GM18868 (cell line): Measurements from ENCODE around the gene COX8C.

Experiments
- ATAC-seq: cut with Tn5 transposase; IDR thresholded peaks from one replicate; pipeline ENCODE4 v1.9.1; 2021; ENCODE audit warnings: mild to moderate bottlenecking, moderate library complexity; ENCODE audit not compliant: unreplicated experiment

The COX8C gene

GRCh38 chr14:93346926-93347721 is at the start of gene COX8C:
COX8C (plus strand) TSS chr14:93347182; CDS start chr14:93347269, 87 bp downstream.
- ATAC-seq, result no peak

DNA sequence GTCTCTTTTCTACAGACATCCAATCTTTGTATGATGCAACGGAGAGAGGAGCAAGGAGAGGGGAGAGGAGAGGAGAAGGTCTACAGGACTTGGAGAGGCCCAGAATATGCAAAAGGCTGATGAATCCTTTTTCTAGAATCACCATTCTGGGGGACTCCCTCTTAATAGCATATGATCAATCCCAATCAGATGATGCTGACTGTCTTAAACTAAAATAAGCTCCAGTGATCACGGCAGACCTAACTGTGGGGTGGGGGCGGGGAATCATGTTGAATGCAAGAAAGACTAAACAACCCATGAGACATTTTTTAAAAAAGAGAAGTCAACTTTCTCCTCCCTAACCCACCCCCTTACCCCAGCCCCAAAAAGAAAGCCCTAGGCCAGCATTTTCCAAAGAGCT is 47.6 kb upstream of the COX8C start:
- no peak for ATAC-seq

DNA sequence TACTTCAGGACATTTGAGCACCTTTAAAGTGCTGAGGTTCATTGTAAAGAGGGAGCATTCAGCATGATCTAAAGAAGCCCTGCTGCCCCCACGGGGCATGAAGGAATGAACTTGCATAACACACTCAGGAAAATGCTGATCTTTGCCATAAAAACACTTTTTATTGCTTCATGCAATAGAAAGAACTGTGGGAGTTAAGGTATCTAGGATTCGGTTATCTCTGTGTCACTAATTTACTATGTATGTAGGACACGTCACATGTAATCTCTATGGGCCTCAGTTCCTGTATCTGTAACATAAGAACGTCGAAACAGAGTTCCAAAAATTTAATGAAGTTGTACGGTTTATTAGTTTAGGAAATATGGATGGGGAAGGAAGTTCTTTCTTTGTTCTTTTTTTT is 47.1 kb upstream of the COX8C start:
- no peak for ATAC-seq

GRCh38 chr14:93301821-93302447 is 45.0 kb upstream of the COX8C start:
- no peak for ATAC-seq

DNA sequence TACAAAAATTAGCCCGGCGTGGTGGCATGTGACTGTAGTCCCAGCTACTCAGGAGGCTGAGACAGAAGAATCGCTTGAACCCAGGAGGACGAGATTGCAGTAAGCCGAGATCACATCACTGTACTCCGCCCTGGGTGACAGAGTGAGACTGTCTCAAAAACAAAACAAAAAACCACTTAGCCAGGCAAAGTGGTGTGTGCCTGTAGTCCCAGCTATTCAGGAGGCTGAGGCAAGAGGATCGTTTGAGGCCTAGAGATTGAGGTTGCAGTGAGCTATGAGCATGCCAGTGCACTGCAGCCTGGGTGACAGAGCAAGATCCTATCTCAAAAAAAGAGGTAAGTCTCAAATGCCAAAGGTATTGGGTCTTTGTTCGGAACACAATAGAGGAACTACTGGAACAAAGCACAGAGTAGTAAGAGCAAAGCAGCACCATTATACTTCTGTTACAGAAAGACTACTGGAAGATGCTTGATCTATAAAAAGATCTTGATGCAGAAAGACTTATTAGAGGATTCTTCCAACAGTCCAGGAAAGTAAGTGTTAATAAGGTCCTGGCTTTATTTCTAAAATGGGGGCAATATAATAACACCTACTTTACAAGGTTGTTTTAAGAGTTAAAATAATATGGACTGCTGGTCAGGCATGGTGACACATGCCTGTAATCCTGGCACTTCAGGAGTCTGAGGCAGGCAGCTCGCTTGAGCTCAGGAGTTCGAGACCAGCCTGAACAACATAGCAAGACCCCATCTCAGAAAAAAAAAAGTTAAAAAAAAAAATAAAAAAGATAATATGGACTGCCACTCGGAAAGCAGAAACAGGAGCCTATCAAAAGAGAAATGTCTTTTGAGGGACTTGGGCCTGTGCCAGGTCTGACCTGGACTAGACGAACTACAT is 44.0 kb upstream of the COX8C start:
- no peak for ATAC-seq

GRCh38 chr14:93303659-93304058 is 43.3 kb upstream of the COX8C start:
- no peak for ATAC-seq

DNA sequence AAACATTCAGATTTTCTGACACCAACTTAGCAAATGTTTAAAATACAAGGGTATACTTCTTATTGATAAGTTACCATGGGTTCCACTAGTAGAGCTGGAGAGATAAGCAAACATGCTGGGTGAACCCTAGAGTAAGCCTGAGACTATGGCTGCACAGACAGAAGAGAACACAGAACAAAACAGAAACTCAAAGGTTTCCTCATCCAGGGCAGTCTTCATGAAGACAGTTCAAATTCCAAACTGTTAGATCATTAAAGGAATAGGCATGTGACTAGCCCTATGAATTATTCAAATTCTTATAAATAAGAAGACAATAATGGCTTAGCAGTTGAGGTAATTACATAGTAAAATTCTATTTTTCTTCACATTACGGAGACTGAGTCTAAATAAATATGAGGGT is 42.2 kb upstream of the COX8C start:
- no peak for ATAC-seq

DNA sequence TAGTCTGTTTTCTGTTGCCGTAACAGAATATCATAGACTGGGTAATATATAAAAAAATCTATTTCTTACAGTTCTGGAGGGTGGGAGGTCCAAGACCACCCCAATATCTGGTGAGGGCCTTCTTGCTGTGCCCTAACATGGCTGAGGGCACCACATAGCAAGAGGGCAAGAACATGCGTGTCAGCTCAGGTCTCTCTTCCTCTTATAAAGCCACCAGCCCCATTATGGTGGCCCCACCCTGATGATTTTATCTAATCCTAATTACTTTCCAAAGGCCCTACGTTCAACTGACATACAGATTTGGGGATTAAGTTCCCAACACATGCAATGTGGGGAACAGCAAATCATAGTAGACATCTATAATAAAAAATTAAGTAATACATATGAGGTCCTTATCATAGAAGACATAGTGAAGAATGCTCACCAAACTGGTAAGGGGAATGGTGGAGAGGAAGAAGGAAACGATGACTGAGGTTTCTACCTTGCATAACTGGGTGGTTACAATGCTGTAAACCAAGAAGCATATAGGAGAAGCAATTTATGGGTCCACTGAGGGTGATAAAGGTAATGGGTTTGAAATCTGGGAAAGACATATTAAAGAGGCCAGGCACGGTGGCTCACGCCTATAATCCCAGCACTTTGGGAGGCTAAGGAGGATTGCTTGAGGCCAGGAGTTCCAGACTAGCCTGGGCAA is 41.1 kb upstream of the COX8C start:
- ATAC-seq, result no peak

- no peak for ATAC-seq
Measured at GRCh38 chr14:93306812-93307211, 40.2 kb upstream of the COX8C start.

- no peak for ATAC-seq
Measured at GRCh38 chr14:93308686-93309345, 38.2 kb upstream of the COX8C start.

DNA sequence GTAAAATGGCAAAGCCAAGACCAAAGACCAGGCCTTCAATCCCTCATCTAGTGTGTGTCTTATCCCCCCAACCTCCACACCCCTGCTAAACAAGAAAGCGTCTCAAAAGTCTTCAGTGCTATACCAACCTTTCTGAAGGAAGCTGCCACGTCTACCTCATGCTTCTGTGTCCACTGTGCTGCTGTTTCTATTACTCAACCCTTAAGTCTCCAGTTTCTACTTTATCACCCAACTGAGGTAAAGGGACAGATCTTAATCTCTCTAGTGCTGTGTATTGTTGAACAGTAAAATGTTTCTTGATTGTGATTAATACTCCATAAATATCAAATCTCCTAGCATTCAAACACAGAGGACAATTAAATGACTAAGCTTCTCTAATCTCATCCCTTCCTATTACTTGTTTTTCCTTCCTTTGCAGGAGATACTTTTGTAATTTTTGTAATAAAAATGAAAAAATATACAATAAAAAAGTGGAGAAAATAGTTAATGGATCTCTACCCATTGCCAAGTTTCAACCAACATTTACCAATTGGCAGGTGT is 37.5 kb upstream of the COX8C start:
- ATAC-seq, result no peak

DNA sequence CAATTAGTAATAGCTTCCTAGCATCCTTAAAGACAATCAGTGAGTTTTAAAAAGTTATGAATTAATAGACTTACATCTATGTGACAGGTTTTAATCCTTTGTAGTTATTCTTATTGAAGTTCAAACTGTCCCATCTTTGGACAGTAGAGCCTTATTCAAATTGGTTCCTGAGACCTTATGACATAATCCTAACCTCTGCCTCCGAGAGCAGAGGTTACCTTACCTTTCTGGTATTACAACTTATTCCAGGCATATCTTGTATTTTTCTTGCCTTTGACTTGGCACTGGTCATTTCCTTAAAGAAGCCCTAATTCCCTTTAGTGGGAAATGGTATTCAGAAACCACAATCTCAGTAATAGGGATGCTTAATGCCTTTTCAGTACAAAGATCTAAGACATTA is 35.9 kb upstream of the COX8C start:
- ATAC-seq, result no peak

- no peak for ATAC-seq
Measured at GRCh38 chr14:93315575-93315974, 31.4 kb upstream of the COX8C start.

DNA sequence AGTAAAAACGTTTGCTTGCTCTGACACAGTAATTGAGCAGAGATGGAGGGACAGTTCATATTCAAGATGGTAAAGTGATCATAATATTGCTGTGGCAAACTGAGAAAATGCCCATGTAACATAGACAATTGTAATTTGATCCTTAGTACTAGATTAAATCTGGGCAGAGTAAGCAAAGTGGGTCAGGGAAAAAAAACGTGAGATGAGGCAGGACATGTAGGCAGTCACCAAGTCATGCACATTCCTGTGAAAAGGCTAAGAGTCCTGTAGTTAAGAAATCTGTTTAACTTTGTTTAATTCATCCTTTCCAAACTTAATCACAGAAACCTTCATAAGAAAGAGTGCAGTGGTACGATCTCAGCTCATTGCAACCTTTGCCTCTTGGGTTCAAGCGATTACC is 30.3 kb upstream of the COX8C start:
- no peak for ATAC-seq

- ATAC-seq, result no peak
Measured at GRCh38 chr14:93317210-93317874, 29.6 kb upstream of the COX8C start.

DNA sequence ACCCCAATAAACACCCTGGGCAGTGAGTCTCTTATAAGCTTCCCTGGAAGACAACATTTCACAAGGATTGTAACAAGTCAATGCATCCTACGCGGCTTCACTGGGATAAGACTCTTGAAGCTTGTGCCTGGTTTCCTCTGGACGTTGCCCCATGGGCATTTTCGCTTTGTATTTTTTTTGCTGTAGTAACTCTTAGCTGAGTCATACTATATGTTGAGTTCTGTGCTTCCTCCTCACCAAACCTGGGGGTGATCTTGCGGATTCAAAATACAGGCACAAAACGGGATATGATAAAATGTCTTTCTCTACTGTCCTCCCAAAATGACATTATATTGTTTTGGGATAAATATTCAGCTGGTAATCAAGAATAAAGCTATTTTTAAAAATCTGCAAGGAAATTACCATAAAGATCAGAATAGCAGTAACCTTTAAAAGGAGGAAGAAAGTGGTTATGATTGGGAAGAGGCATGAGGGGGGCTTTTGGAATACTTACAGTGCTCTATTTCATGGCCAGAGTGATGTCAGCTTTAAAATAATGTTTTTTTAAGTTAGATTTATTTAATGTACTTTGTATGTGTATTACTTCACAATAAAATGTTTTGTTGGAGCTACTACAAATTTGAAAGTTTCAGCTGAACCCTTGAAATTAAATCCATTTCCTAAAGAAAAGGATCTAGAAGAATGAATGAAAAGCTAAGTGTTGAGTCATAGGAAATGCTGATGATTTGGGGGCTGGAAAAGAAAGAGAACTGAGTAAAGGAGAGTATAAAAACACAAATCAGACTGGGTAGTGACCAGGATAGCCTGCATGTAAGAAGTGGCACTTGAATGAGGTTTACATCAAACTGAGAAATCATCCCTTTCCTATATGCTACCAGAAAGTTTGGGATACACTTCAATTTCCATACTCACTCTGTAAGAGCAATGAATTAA is 28.8 kb upstream of the COX8C start:
- no peak for ATAC-seq

- ATAC-seq, result no peak
Measured at GRCh38 chr14:93318927-93319326, 28.1 kb upstream of the COX8C start.

- peak; percentile 38 for ATAC-seq
Measured at GRCh38 chr14:93319494-93319893, 27.5 kb upstream of the COX8C start.

DNA sequence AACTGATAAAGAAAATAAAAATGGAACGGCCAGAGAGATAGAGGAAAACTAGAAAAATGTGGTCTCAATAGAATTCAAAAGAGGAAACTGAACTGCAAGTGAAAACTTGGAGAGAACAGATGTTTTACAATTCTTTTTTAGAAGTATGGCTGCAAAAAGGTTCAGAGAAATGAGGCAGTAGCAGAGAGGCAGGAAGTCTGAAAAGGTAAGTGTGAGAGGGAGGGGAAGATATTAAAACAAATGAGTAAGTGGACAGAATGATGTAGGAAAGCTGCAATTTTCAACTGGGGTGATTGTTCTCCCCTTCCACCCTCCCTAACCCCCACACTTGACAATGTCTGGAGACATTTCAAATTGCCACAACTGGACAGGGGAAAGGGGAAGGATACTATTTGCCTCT is 27.0 kb upstream of the COX8C start:
- ATAC-seq, result peak; percentile 54
